ENCODE results near the gene SELENOS.

Gene SELENOS

DNA sequence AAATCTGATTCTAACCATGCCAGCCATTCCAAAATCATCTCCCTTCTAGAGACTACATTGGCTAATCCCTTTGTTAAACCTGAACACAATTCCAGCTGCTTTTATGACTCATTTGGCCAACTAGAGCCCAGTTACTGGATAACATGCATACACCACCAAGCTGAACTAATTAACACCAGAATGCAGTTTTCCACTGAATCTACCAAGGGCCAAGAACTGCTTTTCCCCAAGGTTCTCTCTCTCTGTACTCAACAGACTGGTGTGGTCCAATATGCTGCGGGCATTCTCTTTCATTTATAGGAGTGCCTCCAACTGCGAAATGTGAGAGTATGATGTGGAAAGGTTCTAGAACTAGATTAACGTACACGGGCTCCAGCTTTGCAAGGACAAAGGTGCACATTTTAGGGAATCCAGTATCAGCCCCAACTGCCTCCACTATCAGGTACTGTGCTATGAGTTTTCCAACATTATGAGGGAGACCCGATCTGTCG lies 26.9 kb downstream of the SELENOS start:
- DNase-seq, result no peak

DNA sequence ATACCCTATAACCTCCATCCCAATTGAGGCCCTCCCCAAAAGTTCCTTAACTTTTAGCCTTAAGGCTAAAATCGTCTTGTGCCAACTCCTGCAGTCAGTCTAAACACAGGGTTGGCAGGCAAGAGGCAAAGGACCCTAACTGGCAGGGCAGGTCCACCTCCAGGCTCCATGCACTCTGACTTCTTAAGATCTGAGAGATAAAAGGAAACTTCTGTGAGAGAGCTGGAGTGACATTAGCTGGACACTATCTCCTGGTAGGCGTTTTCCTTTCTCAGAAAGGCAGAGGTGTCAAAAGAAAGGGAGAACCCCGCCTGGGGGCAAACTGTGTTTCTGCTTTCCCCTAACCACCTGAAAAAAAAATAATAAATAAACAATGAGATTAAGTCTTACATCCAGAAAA lies 29.0 kb downstream of the SELENOS start:
- no peak for DNase-seq

- DNase-seq, result no peak
These were observed 30.2 kb downstream of the SELENOS start for GRCh38 chr15:101246824-101247745.

DNA sequence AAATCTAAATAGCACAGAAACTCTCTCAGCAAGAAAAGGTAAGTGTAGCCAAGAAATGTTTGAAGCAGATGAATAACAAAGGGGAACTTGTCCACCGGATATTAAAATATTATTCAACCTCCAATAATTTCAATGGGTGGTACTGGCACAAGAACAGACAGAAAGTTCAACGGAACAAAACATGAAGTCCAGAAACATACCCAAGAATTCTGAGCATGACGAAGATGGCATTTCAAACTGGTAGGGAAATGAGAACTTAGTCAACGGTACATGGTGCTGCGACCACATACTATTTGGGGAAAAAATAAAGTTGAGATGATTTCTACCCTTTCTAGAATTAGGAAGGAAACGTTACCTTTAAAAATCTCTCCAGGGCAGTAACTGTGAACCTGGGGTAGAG lies 30.9 kb downstream of the SELENOS start:
- DNase-seq, result no peak

DNA sequence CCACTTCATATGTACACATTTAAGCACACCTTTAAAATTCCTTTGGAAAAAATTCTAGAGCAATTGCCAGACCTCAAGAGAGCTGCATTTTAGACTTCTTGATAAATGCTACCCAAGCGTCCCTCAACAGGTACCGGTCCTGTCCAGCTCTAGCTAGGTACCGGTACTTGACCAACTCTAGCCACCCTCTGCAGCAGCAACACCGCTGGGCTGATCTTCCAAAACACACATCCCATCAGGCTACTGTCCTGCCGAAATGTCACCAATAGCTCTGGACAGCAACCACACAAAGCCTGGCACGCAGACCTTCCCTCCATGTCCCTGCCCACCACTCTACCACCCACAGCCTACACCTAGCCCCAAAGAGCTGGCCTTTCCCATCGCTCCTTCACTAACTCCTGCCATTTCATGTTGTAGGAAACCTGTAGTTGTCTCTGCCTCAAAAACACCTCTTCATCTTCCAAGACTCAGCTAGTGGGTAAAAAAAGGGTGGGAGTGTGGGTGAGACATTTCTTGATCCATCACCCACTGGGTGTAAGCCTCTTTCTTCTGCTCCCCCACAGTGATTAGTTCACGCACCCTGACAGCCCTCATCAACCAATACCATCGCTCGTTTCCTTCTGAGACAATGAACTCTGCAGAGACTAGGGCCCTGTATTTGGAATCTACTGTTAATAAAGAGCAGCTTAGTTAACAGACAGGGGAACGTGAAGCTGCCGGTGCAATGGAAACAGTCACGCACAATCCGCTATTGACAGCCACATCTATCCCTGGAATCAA lies 32.2 kb downstream of the SELENOS start:
- no peak for DNase-seq

GRCh38 chr15:101244036-101244781 lies 33.1 kb downstream of the SELENOS start:
- no peak for DNase-seq

DNA sequence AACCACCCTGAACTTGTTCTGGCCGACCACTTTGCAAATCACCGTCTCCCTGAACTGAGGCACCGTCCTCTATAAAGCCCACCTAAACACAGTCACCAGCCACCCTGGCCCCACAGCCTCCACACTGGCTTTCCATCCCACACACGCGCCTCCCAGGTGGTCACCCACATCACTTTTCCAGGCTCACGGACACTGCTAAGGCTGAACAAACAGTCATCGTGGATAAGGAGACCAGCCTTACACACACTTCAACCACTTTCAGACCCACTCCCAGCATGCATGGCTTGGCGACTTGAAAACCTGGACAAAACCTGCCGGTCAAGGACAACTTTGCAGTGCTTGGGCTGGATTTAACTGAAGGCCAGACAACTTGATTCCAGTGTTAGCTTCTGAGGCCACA lies 33.9 kb downstream of the SELENOS start:
- DNase-seq, result no peak

DNA sequence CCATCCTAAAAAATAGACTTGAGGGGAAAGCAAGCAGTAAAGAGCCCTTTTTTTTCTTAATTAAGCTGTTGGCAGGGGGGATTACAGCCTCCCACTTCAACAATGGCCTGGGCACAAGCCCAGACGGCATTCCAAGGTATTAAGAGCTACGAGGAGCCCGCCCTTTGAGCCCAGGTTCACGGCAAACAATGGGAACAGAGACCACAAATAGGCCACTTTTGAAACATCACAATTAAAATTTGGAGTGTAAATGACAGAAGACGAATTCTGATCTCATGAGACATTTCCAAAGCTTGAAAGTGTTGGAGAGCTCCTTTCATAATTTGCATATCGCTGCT lies 34.3 kb downstream of the SELENOS start:
- no peak for DNase-seq

DNA sequence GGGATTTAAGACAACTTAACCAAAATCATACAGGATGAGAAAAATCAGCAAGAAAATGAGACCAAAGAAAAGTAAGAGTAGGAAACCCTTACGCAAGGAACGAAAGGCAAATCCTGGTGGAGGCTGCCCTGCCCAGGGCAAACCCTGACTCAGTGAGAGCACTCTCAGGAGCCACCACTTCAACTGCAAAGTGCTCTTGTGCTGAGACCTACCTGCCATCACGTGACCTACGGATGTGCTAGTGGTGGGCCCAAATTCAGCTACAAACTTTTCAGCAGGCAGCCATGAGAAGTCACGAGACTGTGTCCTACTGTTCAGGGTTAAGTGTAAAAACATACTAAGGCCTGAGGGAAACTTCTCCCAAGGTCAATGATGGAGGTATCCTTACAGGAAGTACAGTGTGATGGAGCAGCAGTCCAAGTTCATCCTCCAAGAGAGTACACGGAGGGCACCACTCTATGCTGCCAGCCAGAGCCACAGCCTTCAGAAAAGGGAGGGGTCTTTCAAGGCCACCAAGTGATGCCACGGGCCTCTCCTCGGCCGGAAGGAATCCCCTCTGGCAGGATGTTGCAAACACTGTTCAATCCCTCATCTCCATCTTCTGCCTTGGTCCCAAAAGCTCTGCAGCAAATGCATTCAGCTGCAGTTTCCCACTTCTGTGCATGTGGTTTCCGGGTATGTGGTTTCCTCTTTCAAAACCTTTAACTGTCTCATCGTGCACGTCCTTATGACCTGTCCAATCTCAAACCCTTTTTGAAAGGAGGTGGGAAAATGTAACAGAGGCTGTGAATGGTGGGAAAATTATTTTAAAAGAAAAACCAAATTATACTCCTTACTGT lies 34.9 kb downstream of the SELENOS start:
- DNase-seq, result no peak

- no peak for DNase-seq
These were observed 36.9 kb downstream of the SELENOS start for GRCh38 chr15:101240358-101240757.

DNA sequence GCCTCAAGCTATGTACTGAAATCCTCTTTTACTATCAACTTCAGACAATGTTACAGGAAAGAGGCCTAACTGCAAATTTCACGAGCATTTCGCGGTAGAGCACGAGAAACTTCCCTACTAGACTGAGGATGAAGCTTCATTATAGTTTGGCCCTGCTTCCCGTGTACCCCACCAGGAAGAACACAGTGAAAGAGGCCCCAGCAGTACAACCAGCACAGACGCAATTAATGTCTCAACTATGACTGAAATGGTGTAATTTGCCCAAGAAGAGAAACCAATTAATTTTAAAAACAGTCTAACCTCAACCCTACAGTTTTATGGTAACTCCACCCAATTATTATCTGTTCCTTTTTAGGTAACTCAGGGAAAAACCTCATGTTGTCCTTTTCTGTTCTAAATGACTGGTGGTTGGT lies 37.6 kb downstream of the SELENOS start:
- no peak for DNase-seq

GRCh38 chr15:101237251-101237650 lies 40.0 kb downstream of the SELENOS start:
- no peak for DNase-seq

GRCh38 chr15:101233651-101234280 lies 43.5 kb downstream of the SELENOS start:
- DNase-seq, result no peak

DNA sequence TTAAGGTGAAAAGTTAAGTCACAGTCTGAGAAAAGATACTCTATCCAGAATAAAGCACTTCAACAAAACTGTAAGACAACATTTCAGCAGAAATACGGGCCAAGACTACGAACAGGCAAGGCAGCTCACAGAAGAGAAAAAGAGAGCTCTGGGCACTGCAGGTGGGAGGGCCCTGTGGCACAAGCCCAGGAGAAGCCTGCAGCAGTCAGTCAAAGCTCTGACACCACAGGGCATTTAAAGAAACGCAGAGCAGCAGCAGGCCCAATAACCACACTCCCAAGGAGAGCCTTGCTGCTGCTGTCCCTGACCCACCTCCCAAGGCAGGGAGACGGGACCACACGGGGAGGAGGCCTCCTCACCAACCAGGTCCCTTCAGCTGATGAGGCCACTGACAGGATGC lies 44.6 kb downstream of the SELENOS start:
- no peak for DNase-seq

- no peak for DNase-seq
These were observed 49.0 kb downstream of the SELENOS start for GRCh38 chr15:101228313-101228712.

DNA sequence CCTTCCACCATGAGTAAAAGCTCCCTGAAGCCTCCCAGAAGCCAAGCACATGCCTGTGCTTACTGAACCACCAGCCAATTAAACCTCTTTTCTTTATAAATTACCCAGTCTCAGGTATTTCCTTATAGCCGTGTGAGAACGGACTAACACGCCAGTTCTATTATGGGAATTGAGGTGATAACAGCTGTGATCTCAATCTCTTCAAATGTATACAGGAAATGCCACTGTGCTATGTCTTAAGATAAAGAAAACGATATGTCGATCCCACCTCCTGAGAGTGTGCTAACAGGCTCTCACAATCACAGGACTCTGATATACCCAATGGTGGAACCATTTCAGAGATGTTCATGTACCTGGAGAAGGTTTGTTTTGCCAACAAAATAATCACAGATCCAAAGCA lies 51.6 kb downstream of the SELENOS start:
- DNase-seq, result no peak

Data from NCI-H2029 treated with DMSO at 0.1 percent for 48 hours (cell line).